ENCODE results near the gene NFATC2. TPM values are rescaled to one million over a fixed set of nuclear protein-coding genes. Genes with fewer than 3 reads are reported as not detected.

NFATC2 gene
- total and polyA plus RNA-seq, 8 donors: 5.3 to 12.3 (median 8.5) TPM

DNA sequence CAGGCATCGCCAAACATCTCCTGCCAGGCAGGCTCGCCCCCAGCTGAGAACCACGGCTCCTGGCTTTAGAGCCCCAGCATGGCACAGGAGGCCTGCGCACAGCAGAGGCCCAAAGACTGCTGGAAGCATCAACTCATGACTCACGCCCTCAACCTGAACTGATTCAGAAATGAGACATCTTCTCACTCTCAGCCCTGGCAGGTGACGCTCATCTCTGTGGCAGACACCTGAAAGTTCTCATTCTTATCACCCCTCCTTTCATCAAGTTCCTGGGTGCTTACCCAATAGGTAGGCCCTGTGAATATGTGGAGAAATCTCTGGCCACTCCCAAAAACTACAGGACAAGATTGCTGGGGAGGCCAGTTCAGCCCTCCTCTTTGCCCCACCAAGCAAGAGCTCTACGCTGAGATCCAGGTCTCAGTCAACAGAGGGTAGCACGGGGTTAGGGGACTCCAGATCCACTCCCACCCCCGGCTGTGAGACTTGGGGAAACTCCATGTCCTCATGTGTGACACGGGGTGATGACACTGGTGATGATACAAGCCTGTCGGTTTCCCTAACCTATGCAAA lies 11.3 kb downstream of the NFATC2 start:
- TF ChIP-seq, protein P1, sequence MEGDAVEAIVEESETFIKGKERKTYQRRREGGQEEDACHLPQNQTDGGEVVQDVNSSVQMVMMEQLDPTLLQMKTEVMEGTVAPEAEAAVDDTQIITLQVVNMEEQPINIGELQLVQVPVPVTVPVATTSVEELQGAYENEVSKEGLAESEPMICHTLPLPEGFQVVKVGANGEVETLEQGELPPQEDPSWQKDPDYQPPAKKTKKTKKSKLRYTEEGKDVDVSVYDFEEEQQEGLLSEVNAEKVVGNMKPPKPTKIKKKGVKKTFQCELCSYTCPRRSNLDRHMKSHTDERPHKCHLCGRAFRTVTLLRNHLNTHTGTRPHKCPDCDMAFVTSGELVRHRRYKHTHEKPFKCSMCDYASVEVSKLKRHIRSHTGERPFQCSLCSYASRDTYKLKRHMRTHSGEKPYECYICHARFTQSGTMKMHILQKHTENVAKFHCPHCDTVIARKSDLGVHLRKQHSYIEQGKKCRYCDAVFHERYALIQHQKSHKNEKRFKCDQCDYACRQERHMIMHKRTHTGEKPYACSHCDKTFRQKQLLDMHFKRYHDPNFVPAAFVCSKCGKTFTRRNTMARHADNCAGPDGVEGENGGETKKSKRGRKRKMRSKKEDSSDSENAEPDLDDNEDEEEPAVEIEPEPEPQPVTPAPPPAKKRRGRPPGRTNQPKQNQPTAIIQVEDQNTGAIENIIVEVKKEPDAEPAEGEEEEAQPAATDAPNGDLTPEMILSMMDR (IDR thresholded peaks at IDR 0.05): no peak
- H3K4me3 ChIP-seq: no peak overlapping the region
- no peaks in the 10 kb centered on the region for H3K9me3 ChIP-seq
- H3K4me1 ChIP-seq: peaks cover 0 to 28% of the 10 kb centered on the region in 2 donors
- no peak for ATAC-seq
- H3K36me3 ChIP-seq: no peaks in the 10 kb centered on the region
- intact Hi-C loops (cut with DNase I): no loop called here
- no peak for DNase-seq
- H3K27ac ChIP-seq: no peak overlapping the region
- no peaks in the 10 kb centered on the region for H3K27me3 ChIP-seq

GRCh38 chr20:51529758-51530157 lies 12.8 kb downstream of the NFATC2 start:
- Histone ChIP-seq H3K9me3 (no peaks in the 10 kb centered on the region), H3K4me3 (no peak overlapping the region), H3K4me1 (peaks cover 0 to 36% of the 10 kb centered on the region in 2 donors), H3K27me3 (no peaks in the 10 kb centered on the region), H3K36me3 (no peaks in the 10 kb centered on the region), H3K27ac (no peak overlapping the region)
- ATAC-seq (no peak), DNase-seq (no peak)
- intact Hi-C loops (cut with DNase I): no loop called here
- TF ChIP-seq, protein P1 (IDR thresholded peaks at IDR 0.05): no peak

- DNase-seq: no peak
- peak; percentile 42 for ATAC-seq
- Histone ChIP-seq H3K27me3 (no peaks in the 10 kb centered on the region), H3K36me3 (no peaks in the 10 kb centered on the region), H3K27ac (no peak overlapping the region), H3K4me3 (no peak overlapping the region), H3K4me1 (peaks cover 0 to 36% of the 10 kb centered on the region in 2 donors), H3K9me3 (no peaks in the 10 kb centered on the region)
- intact Hi-C loops (cut with DNase I): no loop called here
- TF ChIP-seq, protein P1 (IDR thresholded peaks at IDR 0.05): no peak
Measured at GRCh38 chr20:51529081-51529681, 13.3 kb downstream of the NFATC2 start.

GRCh38 chr20:51528263-51529027 lies 14.1 kb downstream of the NFATC2 start:
- H3K36me3 ChIP-seq: peaks cover 0 to 1% of the 10 kb centered on the region in 2 donors
- TF ChIP-seq, protein P1 (IDR thresholded peaks at IDR 0.05): no peak
- H3K27me3 ChIP-seq: no peaks in the 10 kb centered on the region
- H3K4me3 ChIP-seq: no peak overlapping the region
- no peaks in the 10 kb centered on the region for H3K9me3 ChIP-seq
- ATAC-seq (no peak), DNase-seq (no peak)
- intact Hi-C loops (cut with DNase I): no loop called here
- no peak overlapping the region for H3K27ac ChIP-seq
- H3K4me1 ChIP-seq: peaks cover 0 to 34% of the 10 kb centered on the region in 2 donors

DNA sequence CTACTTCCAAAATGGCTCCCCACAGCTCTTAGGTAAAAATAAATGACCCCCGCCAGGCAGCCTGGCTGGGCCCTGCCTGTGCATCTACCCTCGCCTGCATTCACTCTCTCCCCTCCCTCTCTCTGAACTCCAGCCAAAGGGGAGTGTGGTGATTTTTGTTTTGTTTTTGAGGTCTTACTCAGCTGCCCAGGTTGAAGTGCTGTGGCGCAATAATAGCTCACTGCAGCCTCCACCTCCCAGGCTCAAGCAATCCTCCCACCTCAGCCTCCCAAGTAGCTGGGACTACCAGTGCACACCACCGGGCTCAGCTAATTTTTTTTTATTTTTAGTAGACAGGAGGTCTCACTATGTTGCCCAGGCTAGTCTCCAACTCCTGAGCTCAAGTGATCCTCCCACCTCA lies 15.8 kb downstream of the NFATC2 start:
- Histone ChIP-seq H3K4me3 (no peak overlapping the region), H3K36me3 (peaks cover 0 to 3% of the 10 kb centered on the region in 2 donors), H3K4me1 (peaks cover 0 to 26% of the 10 kb centered on the region in 2 donors), H3K9me3 (no peaks in the 10 kb centered on the region), H3K27me3 (no peaks in the 10 kb centered on the region), H3K27ac (no peak overlapping the region)
- no peak for DNase-seq
- intact Hi-C loops (cut with DNase I): no loop called here
- TF ChIP-seq, protein P1 (IDR thresholded peaks at IDR 0.05): no peak
- no peak for ATAC-seq

Data from left lung (tissue), 10 donors.